ENCODE results near the gene GRPR.

Gene GRPR

DNA sequence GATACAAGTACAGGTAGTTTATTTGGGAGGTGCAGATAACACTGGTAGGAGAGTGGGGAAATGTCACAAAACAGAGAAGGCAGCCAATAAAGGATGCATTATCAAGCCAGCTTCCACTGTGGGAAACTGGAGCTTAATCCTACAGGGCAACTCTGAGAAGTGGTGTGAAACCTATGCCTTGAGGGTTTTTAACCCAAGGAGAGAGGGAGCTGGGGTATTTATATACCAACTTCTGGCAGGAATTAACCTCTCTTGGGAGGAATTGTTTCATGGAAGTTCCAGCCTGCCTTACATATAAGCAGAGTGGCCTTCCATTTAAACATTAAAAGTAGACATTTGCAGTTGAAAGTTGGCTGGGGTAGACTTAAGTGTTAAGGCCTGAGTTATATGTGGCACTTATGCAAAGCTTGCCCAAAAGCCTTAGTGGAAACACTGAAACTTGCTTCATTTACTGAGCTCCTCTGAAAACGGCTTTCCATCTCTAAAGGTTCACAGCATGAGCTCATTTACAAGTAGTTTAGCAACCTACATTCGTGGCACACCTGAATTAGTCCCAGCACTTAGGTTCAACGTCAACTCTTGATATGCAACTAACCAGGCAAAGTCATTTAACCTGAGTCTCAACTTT is 63.1 kb downstream of the GRPR start:
- no peak for DNase-seq

DNA sequence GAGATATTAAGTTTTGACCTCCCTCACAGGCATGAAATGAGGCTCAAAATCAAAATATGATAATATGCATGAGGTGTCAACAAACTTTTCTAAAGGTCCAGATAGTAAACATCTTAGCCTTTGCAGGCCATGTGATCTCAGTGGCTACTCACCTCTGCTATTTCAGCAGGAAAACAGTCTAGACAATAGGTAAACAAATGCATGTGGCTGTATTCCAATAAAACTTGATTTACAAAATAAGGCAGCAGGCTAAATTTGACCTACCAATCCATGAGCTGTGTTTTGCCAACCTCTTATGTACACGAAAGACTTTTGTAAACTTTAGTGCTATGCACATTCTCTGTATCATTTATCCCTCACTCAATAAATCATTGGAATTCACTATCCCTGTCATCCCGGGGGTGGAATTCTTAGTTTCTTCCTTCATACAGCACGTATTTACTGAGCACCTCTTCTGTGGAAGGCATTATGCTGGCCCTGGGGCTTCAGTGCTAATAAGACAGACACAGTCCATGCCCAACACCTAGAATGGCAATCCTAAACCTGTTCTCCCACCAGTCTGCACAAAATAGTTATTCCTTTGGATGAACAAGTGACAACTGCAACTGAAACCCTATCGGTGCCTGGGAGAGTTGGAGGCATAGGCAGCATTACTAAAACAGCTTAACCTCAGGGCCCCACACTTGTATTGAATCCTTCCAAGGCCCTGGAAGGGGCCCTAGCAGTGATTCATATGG is 63.8 kb downstream of the GRPR start:
- DNase-seq = no peak

DNA sequence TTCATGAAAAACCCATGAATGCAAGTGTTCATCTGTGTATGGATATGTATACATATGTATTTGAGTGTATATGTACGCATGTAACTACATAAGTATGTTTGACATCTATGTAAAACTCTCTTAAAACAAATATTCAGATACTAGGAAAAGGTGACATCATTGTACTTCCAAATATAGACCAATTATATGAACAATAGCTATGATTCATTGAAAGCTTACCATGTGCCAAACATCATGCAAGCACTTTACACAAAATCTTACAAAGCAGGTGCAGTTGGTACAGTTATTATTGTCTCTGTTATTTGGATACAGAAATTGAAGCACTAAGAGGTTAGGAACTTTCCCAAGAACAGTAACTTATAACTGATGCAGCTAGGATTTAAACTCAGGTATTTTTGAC is 65.3 kb downstream of the GRPR start:
- DNase-seq = no peak

DNA sequence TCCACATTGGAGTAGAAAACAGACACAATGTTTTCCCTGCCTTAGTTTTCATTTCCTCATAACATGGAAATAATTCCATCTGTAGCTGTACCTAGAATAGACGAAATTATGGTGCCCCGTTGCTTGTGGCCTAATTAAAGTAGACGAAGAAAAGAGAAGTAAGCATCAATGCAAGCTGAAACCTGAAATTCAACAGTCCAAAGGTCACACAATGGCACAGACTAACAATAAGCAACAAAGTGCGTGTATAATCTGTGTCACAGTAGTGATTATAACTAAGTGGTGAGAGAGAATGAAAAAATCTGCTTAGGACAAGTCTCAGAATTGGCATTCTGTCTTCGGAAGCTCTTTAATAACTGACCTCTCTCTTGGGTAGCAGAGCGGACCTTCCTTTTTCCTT is 68.2 kb downstream of the GRPR start:
- no peak for DNase-seq

DNA sequence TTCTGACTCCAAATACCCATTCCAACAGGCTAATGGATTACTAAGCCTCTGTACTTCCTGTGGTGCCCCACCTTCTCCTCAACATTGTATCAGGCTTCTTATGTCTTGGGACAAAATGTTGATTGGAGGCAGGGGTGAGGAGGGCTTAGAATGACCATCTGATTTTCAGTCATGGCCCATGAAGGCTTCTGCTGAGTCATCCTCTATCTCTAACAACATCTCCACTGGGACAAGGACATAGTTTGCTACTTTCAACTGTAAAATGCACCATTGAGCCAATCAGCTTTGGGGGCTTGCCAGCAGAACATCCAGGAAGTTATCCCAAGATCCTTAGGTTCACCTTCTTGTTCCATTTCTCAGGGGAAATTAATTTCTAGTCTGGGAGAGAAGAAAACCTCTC is 73.5 kb downstream of the GRPR start:
- no peak for DNase-seq

DNA sequence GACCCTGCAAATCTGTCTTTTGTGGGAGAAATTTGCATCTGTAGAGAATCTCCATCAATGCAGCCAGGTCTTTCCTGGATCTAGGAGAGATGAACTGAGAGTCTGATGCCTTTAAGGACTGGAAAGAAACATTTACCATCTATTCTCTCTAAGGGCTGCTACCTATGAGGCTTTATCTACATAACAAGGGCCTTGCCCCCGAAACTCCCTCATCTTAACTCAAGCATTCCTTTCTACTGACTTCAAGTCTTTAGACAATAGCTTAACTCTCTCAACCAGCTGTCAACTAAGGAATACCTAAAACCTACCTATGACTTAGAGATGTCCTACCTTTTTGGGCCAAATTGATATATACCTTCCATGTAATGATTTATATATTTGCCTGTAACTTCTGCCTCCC is 76.0 kb downstream of the GRPR start:
- no peak for DNase-seq

DNA sequence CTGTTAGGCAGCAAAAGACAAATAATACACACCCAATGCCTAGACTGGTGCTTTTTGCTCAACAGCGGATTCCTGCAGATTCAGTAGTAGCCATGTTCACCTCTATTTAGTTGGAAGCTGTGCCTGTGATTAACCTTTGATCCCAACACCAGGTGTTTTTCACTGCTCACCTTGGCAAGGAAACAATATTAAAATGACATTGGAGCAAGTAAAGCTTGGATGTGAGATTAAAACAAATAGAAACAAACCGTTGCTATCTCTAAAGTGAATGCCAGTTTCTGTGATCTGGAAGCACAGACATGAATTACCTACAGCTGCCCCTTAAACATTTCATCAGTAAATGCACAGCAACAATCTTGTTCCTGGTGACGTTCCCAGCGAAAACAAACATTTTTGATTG is 79.6 kb downstream of the GRPR start:
- no peak for DNase-seq

All from NCI-H446 (cell line).